PFSK-1 (cell line): Measurements from ENCODE around the gene RPTOR.

Experiments used
- FOXP2 ChIP-seq: optimal IDR thresholded peaks from 2 replicates; pipeline ENCODE3; 2011; ENCODE audit warnings: borderline replicate concordance, control low read depth, inconsistent platforms; ENCODE audit not compliant: insufficient read depth; ENCODE audit errors: extremely low read length, extremely low read depth
- POLR2AphosphoS5 ChIP-seq: IDR thresholded peaks from 2 replicates; pipeline ENCODE4 v1.6.1; 2012; ENCODE audit warnings: low read depth, mild to moderate bottlenecking, control low read depth, low read length, moderate library complexity
- REST ChIP-seq, 2 experiments: IDR thresholded peaks; 2 replicates each; pipeline versions ENCODE4 v1.6.1 to v1.8.0; 2011 to 2012; ENCODE audit warnings: low read depth in 2 of 2, low read length in 2 of 2, control low read depth in 1 of 2, inconsistent platforms in 1 of 2, mild to moderate bottlenecking in 1 of 2, moderate library complexity in 1 of 2; ENCODE audit not compliant: insufficient read depth in 1 of 2
- SIN3A ChIP-seq: IDR thresholded peaks from 2 replicates; pipeline ENCODE4 v1.6.1; 2012; ENCODE audit warnings: mild to moderate bottlenecking, low read length, moderate library complexity, borderline replicate concordance; ENCODE audit not compliant: insufficient read depth
- TAF1 ChIP-seq: IDR thresholded peaks from 2 replicates; pipeline ENCODE4 v1.6.1; 2012; ENCODE audit warnings: low read length, control low read depth, borderline replicate concordance; ENCODE audit not compliant: insufficient read depth

RPTOR gene

DNA sequence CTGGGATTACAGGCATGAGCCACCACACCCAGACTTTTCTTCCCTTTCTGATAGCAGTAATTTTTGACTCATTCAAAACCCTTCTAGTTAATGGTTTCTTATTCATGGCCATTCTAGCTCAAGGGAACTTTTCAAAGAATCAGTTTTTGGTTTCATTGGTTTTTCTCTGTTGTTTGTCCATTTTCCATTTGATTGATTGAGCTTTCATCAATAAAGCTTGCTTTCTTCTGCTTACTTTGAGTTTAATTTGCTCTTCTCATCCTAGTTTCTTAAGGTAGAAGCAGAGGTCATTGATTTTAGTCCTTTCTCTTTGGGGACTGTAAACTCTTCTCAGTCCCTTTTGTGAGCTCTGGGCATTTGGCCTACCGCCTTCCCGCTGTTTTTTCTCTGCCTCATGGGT, 365.0 kb downstream of the RPTOR start:
- TF ChIP-seq SIN3A, result no peak
- TF ChIP-seq POLR2AphosphoS5, result no peak
- no peak for TF ChIP-seq REST (IDR thresholded peaks at IDR 0.05; ENCODE audit: insufficient read depth in 1 of 2, low read depth in 2 of 2, low read length in 2 of 2)
- no peak for TF ChIP-seq FOXP2
- TF ChIP-seq TAF1, result no peak

GRCh38 chr17:80910043-80910442, 365.4 kb downstream of the RPTOR start:
- TF ChIP-seq FOXP2 (no peak), SIN3A (no peak), TAF1 (no peak), POLR2AphosphoS5 (no peak), REST (IDR thresholded peaks at IDR 0.05; ENCODE audit: insufficient read depth in 1 of 2, low read depth in 2 of 2, low read length in 2 of 2) (no peak)

DNA sequence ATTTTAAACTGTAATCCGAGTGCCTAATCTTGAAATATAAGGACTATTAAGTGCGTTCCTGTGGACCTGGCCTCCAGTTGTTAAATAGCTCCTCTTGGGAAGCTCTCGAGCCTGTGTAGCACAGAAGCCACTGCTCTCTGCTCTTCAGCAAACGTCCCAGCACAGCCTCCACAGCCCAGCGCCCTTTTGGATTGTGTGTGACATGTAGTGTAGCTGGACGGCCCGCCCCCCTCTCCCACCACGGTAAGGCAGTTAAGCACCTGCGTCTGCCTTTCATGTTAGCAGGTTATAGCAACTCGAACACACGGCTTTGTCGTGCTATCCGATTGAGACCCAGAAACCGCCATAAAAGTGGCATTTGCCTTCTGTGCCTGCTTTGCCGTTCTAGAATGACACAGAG, 367.8 kb downstream of the RPTOR start:
- TF ChIP-seq TAF1 (no peak), SIN3A (no peak), FOXP2 (no peak), POLR2AphosphoS5 (no peak), REST (IDR thresholded peaks at IDR 0.05; ENCODE audit: insufficient read depth in 1 of 2, low read depth in 2 of 2, low read length in 2 of 2) (no peak)

DNA sequence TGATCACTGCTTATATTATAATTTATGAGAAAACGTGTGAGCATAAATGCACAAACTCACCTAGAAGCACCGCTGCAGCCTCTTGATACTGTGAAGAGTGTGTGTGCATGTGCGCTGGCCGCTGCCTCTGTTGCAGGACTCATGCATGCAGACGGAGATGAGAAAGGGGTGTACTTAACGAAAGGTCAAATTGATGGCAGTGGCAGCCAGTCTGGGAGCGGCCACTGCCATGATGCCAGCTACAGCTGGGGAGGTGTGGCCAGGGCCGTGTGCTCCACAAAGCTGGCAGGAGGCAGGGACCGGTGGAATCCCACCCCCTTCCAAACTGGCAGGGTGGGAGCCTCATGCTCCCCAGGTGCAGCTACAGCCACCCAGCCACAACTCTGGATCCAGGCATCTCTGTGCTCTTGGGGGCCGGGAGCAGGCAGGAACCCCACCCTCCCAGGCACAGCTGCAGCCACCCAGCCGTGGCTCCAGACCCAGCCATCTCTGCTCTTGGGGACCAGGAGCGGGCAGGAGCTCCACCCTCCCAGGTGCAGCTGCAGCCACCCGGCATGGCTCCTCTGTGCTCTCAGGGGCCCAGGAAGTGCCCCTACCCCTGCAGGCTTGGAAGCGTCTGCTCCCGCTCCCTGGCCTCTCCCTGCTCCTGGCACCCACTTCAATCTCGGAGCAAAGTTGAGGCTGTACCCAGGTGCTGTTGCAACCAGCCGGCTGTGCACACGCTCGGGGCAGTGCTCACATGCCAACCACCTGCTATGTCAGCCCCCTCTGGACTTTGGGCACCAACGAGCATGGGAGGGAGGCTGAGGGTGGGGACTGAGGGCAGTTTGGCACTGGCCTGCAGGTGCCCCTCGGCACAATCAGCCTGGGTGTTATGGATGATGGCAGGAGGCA, 369.5 kb downstream of the RPTOR start:
- no peak for TF ChIP-seq POLR2AphosphoS5
- TF ChIP-seq SIN3A, result no peak
- no peak for TF ChIP-seq TAF1
- no peak for TF ChIP-seq REST (IDR thresholded peaks at IDR 0.05; ENCODE audit: insufficient read depth in 1 of 2, low read depth in 2 of 2, low read length in 2 of 2)
- TF ChIP-seq FOXP2, result no peak

- TF ChIP-seq FOXP2 (no peak), REST (IDR thresholded peaks at IDR 0.05; ENCODE audit: insufficient read depth in 1 of 2, low read depth in 2 of 2, low read length in 2 of 2) (no peak), TAF1 (no peak), POLR2AphosphoS5 (no peak)
Observed at GRCh38 chr17:80916246-80916645, 371.6 kb downstream of the RPTOR start.
